HepG2 (cell line): Measurements from ENCODE around the gene STAT6. TPM values are rescaled to one million over a fixed set of nuclear protein-coding genes. Genes with fewer than 3 reads are reported as not detected.

Source experiments
- AKAP8 ChIP-seq: sonication (generic); formaldehyde crosslinking; IDR thresholded peaks from 2 replicates; pipeline ENCODE4 v1.5.1; 2020; ENCODE audit warnings: mild to moderate bottlenecking, missing genetic modification reagents
- ARNT ChIP-seq: fragments of 450-650 bp; IDR thresholded peaks from 2 replicates; pipeline ENCODE4 v1.6.1; 2017
- ATF1 ChIP-seq: IDR thresholded peaks from 2 replicates; pipeline ENCODE4 v1.6.1; 2016; ENCODE audit warnings: mild to moderate bottlenecking, control low read depth
- DBP ChIP-seq: sonication (generic); formaldehyde crosslinking; IDR thresholded peaks from 2 replicates; pipeline ENCODE4 v1.4.0; 2020; ENCODE audit warnings: missing genetic modification reagents; ENCODE audit errors: not compliant biosample characterization
- DR1 ChIP-seq: sonication (generic); formaldehyde crosslinking; IDR thresholded peaks from 2 replicates; pipeline ENCODE4 v1.8.0; 2021; ENCODE audit warnings: mild to moderate bottlenecking, missing genetic modification reagents, inconsistent platforms
- EHMT2 ChIP-seq: fragments of 200-600 bp; sonication (generic); IDR thresholded peaks from 2 replicates; pipeline ENCODE4 v1.7.0; 2017; ENCODE audit warnings: antibody characterized with exemption, low read depth, low read length, borderline replicate concordance
- FIP1L1 ChIP-seq: fragments of 200-400 bp; formaldehyde crosslinking; IDR thresholded peaks from 2 replicates; pipeline ENCODE4 v1.6.1; 2018; ENCODE audit warnings: low read depth, mild to moderate bottlenecking, low read length, moderate library complexity, borderline replicate concordance; ENCODE audit not compliant: insufficient read depth
- FOSL1 ChIP-seq: sonication (generic); formaldehyde crosslinking; IDR thresholded peaks from 2 replicates; pipeline ENCODE4 v1.9.0; 2021; ENCODE audit warnings: missing genetic modification reagents, borderline replicate concordance
- FOXO1 ChIP-seq: sonication (generic); formaldehyde crosslinking; IDR thresholded peaks from 2 replicates; pipeline ENCODE4 v1.4.0; 2020; ENCODE audit warnings: missing genetic modification reagents
- HNRNPK ChIP-seq: fragments of 200-400 bp; formaldehyde crosslinking; IDR thresholded peaks from 2 replicates; pipeline ENCODE4 v1.6.1; 2018; ENCODE audit warnings: low read length, low read depth, moderate library complexity, mild to moderate bottlenecking; ENCODE audit not compliant: poor library complexity, severe bottlenecking
- IKZF1 ChIP-seq: fragments of 450-650 bp; IDR thresholded peaks from 2 replicates; pipeline ENCODE4 v1.7.1; 2016
- MLLT10 ChIP-seq: sonication (generic); formaldehyde crosslinking; IDR thresholded peaks from 2 replicates; pipeline ENCODE4 v1.4.0; 2020; ENCODE audit warnings: missing genetic modification reagents
- MXD3 ChIP-seq: IDR thresholded peaks from 2 replicates; pipeline ENCODE4 v1.6.1; 2016; ENCODE audit warnings: mild to moderate bottlenecking, missing biosample characterization, missing genetic modification reagents
- NFE2 ChIP-seq: sonication (generic); formaldehyde crosslinking; IDR thresholded peaks from 2 replicates; pipeline ENCODE4 v1.4.0; 2020; ENCODE audit warnings: missing genetic modification reagents
- NFYC ChIP-seq: IDR thresholded peaks from 2 replicates; pipeline ENCODE4 v1.6.1; 2016; ENCODE audit warnings: missing genetic modification reagents, missing compliant biosample characterization
- SKI ChIP-seq: fragments of 450-650 bp; IDR thresholded peaks from one replicate; pipeline ENCODE4 v1.6.1; 2018; ENCODE audit warnings: mild to moderate bottlenecking; ENCODE audit not compliant: partially characterized antibody
- SRSF1 ChIP-seq: fragments of 200-400 bp; formaldehyde crosslinking; optimal IDR thresholded peaks from 2 replicates; pipeline ENCODE3; 2017; ENCODE audit warnings: mild to moderate bottlenecking, low read depth, low read length, moderate library complexity
- TFAP4 ChIP-seq: sonication (generic); IDR thresholded peaks from 2 replicates; pipeline ENCODE4 v1.6.1; 2016; ENCODE audit warnings: low read depth, borderline replicate concordance
- TFE3 ChIP-seq: IDR thresholded peaks from 2 replicates; pipeline ENCODE4 v1.6.1; 2016
- TOPORS ChIP-seq: sonication (generic); formaldehyde crosslinking; IDR thresholded peaks from 2 replicates; pipeline ENCODE4 v1.8.0; 2023; ENCODE audit warnings: mild to moderate bottlenecking, missing genetic modification reagents
- ZBTB39 ChIP-seq: sonication (generic); formaldehyde crosslinking; IDR thresholded peaks from 2 replicates; pipeline ENCODE4 v1.5.0; 2020; ENCODE audit warnings: missing genetic modification reagents
- ZNF264 ChIP-seq: sonication (generic); formaldehyde crosslinking; IDR thresholded peaks from 2 replicates; pipeline ENCODE4 v1.4.0; 2020; ENCODE audit warnings: missing genetic modification reagents
- ZNF354B ChIP-seq: sonication (generic); formaldehyde crosslinking; IDR thresholded peaks from 2 replicates; pipeline ENCODE4 v1.8.0; 2022; ENCODE audit warnings: mild to moderate bottlenecking, missing genetic modification reagents
- ZNF747 ChIP-seq: sonication (generic); formaldehyde crosslinking; IDR thresholded peaks from 2 replicates; pipeline ENCODE4 v1.8.1; 2023; ENCODE audit warnings: missing genetic modification reagents, mild to moderate bottlenecking, borderline replicate concordance
- ZNF792 ChIP-seq: IDR thresholded peaks from 2 replicates; pipeline ENCODE4 v1.6.1; 2016
- ZSCAN20 ChIP-seq: sonication (generic); formaldehyde crosslinking; IDR thresholded peaks from 2 replicates; pipeline ENCODE4 v1.4.0; 2020; ENCODE audit warnings: missing genetic modification reagents, mild to moderate bottlenecking, borderline replicate concordance
- polyA plus RNA-seq, 8 experiments: library from polyadenylated mRNA; depleted of rRNA in 3 of 8; stranded (reverse) in 7 of 8; unstranded in 1 of 8; fragments of >200 nt; fragmentation: Illumina TruSeq in 4 of 8; extraction: Trizol in 4 of 8; gene quantifications; 2 replicates each; pipeline versions ENCODE4 v1.2.1 to v1.2.3, GENCODE V29; 2011 to 2016; ENCODE audit warnings: low read depth in 4 of 8, missing spikeins in 1 of 8, mixed read lengths in 1 of 8; ENCODE audit not compliant: insufficient read depth in 1 of 8
- total RNA-seq, 5 experiments: library from RNA; depleted of rRNA; stranded (reverse); fragments of >200 nt; fragmentation: Illumina TruSeq; extraction: Trizol; gene quantifications; 2 replicates each; pipeline ENCODE4 v1.2.3, GENCODE V29; 2016; ENCODE audit warnings: low read depth in 1 of 5

The STAT6 gene
- total and polyA plus RNA-seq, 2 of the 13 experiments (the other 11 are each of a cell fraction or from before 2014, with no cell fraction given): 28.0 to 62.2 TPM

- TF ChIP-seq DBP (no peak), TFAP4 (peak; percentile 55; the same call in 1 of the 2 replicates), DR1 (CRISPR knock-in tag) (peak; percentile 70; the same call in 1 of the 2 replicates), SRSF1 (peak; percentile 76), ZNF354B (CRISPR knock-in tag) (no peak), MLLT10 (CRISPR knock-in tag) (no peak), SKI (peak; percentile 93), FOXO1 (CRISPR knock-in tag) (peak; percentile 75), EHMT2 (no peak), FOSL1 (CRISPR knock-in tag) (no peak), HNRNPK (peak; percentile 64), TOPORS (CRISPR knock-in tag) (no peak), FIP1L1 (no peak), ZBTB39 (CRISPR knock-in tag) (peak; percentile 57; the same call in 1 of the 2 replicates), ZSCAN20 (CRISPR knock-in tag) (no peak), ARNT (no peak), ZNF264 (peak; percentile 62; the same call in 1 of the 2 replicates), MXD3 (CRISPR knock-in tag) (peak; percentile 51), IKZF1 (no peak), ZNF747 (CRISPR knock-in tag) (no peak), NFYC (CRISPR knock-in tag) (no peak), TFE3 (peak; percentile 85), ZNF792 (CRISPR knock-in tag) (peak; percentile 43; the same call in 1 of the 2 replicates), ATF1 (CRISPR knock-in tag) (no peak), AKAP8 (no peak), NFE2 (CRISPR knock-in tag) (no peak)
Observed at GRCh38 chr12:57088354-57089270, 22.6 kb downstream of the STAT6 start, which contains the start of gene NAB2 (continued).
